ENCODE data around the gene PDF. TPM values are rescaled to one million over a fixed set of nuclear protein-coding genes. Genes with fewer than 3 reads are reported as not detected.

The PDF gene
- total and polyA plus RNA-seq, 2 of the 13 experiments (the other 11 are each of a cell fraction or from before 2014, with no cell fraction given): 12.4 to 48.8 TPM

DNA sequence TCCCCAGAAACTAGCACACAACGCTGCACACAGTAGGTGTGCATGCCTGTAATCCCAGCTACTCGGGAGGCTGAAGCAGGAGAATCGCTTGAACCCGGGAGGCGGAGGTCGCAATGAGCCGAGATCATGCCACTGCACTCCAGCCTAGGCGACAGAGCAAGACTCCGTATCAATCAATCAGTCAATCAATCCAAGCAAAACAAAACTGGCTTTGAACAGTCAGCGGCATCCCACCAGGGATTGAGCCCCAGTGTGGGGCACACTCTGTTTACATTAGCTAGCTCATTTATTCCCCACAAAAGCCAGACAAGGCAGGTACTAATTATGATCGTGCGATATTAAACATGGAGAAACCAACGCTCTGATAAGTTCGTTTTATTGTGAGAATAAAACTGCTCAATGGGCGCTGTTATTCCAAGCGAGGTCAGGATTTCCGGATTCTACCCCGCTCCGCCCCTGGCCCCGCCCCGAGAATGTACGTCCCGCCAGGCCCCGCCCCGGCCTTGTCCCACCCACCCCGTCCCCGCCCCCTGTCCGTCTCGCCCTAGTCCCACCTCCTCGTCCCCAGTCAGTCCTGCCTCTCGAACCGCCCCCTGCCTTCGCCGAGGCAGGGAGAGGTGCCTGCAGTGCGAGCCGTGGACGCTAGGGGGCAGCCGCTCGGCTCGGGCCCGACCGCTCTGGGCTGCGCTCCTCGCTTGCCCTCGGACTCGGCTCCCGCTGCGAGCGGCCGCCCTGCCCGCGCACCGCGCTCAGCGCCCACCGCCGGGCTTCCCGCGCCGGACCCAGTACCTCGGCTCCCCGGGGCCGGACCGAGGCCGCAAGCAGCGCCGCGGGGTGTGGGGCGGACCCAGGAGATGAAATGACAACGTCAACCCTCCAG lies 19.5 kb downstream of the PDF start, which contains the start of gene VPS4A (continued):
- TF ChIP-seq, protein P1, sequence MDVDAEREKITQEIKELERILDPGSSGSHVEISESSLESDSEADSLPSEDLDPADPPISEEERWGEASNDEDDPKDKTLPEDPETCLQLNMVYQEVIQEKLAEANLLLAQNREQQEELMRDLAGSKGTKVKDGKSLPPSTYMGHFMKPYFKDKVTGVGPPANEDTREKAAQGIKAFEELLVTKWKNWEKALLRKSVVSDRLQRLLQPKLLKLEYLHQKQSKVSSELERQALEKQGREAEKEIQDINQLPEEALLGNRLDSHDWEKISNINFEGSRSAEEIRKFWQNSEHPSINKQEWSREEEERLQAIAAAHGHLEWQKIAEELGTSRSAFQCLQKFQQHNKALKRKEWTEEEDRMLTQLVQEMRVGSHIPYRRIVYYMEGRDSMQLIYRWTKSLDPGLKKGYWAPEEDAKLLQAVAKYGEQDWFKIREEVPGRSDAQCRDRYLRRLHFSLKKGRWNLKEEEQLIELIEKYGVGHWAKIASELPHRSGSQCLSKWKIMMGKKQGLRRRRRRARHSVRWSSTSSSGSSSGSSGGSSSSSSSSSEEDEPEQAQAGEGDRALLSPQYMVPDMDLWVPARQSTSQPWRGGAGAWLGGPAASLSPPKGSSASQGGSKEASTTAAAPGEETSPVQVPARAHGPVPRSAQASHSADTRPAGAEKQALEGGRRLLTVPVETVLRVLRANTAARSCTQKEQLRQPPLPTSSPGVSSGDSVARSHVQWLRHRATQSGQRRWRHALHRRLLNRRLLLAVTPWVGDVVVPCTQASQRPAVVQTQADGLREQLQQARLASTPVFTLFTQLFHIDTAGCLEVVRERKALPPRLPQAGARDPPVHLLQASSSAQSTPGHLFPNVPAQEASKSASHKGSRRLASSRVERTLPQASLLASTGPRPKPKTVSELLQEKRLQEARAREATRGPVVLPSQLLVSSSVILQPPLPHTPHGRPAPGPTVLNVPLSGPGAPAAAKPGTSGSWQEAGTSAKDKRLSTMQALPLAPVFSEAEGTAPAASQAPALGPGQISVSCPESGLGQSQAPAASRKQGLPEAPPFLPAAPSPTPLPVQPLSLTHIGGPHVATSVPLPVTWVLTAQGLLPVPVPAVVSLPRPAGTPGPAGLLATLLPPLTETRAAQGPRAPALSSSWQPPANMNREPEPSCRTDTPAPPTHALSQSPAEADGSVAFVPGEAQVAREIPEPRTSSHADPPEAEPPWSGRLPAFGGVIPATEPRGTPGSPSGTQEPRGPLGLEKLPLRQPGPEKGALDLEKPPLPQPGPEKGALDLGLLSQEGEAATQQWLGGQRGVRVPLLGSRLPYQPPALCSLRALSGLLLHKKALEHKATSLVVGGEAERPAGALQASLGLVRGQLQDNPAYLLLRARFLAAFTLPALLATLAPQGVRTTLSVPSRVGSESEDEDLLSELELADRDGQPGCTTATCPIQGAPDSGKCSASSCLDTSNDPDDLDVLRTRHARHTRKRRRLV (CRISPR knock-in tag; IDR thresholded peaks at IDR 0.05): no peak
- no peak for TF ChIP-seq MTA3 (CRISPR knock-in tag; IDR thresholded peaks at IDR 0.05)
- TF ChIP-seq ZNF878 (CRISPR knock-in tag; IDR thresholded peaks at IDR 0.05): no peak
- TF ChIP-seq RFX3 (CRISPR knock-in tag; IDR thresholded peaks at IDR 0.05): no peak
- peak; percentile 89 for TF ChIP-seq SPEN (CRISPR knock-in tag; IDR thresholded peaks at IDR 0.05; ENCODE audit: low read depth)
- no peak for TF ChIP-seq ZNF616 (CRISPR knock-in tag; IDR thresholded peaks at IDR 0.05; ENCODE audit: low read depth)
- no peak for TF ChIP-seq ZNF746 (CRISPR knock-in tag; IDR thresholded peaks at IDR 0.05)
- TF ChIP-seq KDM4B (CRISPR knock-in tag; IDR thresholded peaks at IDR 0.05): peak; percentile 91; the same call in 1 of the 2 replicates
- TF ChIP-seq FIP1L1 (IDR thresholded peaks at IDR 0.05; ENCODE audit: borderline replicate concordance, insufficient read depth, low read depth, low read length): no peak
- no peak for TF ChIP-seq ZNF253 (CRISPR knock-in tag; IDR thresholded peaks at IDR 0.05; ENCODE audit: borderline replicate concordance)
- TF ChIP-seq, protein P2, sequence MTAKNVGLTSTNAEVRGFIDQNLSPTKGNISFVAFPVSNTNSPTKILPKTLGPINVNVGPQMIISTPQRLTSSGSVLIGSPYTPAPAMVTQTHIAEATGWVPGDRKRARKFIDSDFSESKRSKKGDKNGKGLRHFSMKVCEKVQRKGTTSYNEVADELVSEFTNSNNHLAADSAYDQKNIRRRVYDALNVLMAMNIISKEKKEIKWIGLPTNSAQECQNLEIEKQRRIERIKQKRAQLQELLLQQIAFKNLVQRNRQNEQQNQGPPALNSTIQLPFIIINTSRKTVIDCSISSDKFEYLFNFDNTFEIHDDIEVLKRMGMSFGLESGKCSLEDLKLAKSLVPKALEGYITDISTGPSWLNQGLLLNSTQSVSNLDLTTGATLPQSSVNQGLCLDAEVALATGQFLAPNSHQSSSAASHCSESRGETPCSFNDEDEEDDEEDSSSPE (CRISPR knock-in tag; IDR thresholded peaks at IDR 0.05): peak; percentile 61; the same call in 1 of the 2 replicates
- TF ChIP-seq ZIK1 (CRISPR knock-in tag; IDR thresholded peaks at IDR 0.05; ENCODE audit: borderline replicate concordance, low read depth): 0 out of 2 replicates have a peak, but pooled peaks have one; percentile 71
- peak; percentile 87 for TF ChIP-seq CENPT (CRISPR knock-in tag; IDR thresholded peaks at IDR 0.05; ENCODE audit: low read depth)
- TF ChIP-seq, protein P3, sequence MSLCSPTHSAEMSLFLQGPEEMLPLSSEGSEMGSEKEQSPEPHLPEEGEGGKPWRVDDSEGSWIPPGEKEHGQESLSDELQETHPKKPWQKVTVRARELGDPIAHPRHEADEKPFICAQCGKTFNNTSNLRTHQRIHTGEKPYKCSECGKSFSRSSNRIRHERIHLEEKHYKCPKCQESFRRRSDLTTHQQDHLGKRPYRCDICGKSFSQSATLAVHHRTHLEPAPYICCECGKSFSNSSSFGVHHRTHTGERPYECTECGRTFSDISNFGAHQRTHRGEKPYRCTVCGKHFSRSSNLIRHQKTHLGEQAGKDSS (CRISPR knock-in tag; IDR thresholded peaks at IDR 0.05; ENCODE audit: borderline replicate concordance, low read depth): peak; percentile 31; the same call in 1 of the 2 replicates
- TF ChIP-seq ZSCAN25 (CRISPR knock-in tag; IDR thresholded peaks at IDR 0.05): peak; percentile 63; the same call in 1 of the 2 replicates
- TF ChIP-seq ZNF343 (CRISPR knock-in tag; IDR thresholded peaks at IDR 0.05): peak; percentile 55; the same call in 1 of the 2 replicates
